ENCODE data around the gene IGHMBP2.
A peak's percentile ranks its signal among the peaks of the same experiment; 100 is the strongest.

The IGHMBP2 gene

DNA sequence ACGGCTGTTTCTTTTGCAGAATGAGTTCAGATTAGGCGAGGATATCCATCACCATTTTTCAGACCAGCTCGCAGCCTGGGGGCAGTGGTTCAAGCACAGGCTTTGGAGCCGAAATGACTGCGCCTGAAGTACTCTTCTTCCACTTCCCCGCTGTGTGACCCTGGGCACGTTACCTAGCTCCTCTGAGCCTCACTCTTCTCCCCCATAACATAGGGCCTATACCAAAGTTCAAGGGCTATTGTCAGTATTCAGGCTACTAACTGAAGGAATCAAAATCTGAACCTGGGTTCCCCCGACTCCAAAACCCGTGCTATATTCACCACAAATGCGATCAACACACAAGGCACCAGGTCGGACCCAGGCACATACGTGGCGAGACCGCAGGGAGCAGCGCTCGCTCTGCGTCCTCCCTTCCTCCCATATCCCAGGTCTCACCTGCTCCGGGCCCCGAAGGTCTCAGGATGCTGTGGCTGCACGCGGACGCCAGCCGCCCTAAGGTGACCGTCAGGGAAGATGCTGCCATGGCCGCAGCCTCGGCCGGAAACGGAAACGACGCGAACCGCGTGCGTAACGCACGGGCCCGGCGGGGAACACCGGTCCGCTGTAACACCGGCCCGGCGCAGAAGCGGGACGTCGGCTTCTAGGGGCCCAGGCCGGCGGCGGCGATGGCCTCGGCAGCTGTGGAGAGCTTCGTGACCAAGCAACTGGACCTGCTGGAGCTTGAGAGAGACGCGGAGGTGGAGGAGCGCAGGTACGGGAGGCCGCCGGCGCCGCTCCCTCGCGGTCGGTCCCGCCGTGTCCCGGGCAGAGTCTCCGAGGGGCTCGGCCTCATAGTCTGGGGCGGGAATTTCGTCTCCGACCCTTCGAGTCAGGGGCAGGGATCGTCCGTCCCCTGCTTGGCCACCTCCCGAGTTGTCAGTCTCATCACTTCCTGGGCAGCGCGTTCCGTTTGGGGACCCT, at the start of gene IGHMBP2, which contains the start of gene MRPL21 (continued):
- TF ChIP-seq YY2 (tag by site-specific recombination; IDR thresholded peaks at IDR 0.05): peak; percentile 88
- peak; percentile 62; the same call in 1 of the 2 replicates for TF ChIP-seq ZNF776 (tag by site-specific recombination; IDR thresholded peaks at IDR 0.05; ENCODE audit: borderline replicate concordance)
- no peak for TF ChIP-seq ZNF530 (tag by site-specific recombination; IDR thresholded peaks at IDR 0.05; ENCODE audit: low read depth)
- no peak for TF ChIP-seq ZNF549 (tag by site-specific recombination; IDR thresholded peaks at IDR 0.05)
- TF ChIP-seq, protein P1, sequence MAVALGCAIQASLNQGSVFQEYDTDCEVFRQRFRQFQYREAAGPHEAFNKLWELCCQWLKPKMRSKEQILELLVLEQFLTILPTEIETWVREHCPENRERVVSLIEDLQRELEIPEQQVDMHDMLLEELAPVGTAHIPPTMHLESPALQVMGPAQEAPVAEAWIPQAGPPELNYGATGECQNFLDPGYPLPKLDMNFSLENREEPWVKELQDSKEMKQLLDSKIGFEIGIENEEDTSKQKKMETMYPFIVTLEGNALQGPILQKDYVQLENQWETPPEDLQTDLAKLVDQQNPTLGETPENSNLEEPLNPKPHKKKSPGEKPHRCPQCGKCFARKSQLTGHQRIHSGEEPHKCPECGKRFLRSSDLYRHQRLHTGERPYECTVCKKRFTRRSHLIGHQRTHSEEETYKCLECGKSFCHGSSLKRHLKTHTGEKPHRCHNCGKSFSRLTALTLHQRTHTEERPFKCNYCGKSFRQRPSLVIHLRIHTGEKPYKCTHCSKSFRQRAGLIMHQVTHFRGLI (tag by site-specific recombination; IDR thresholded peaks at IDR 0.05): no peak
- TF ChIP-seq ZNF16 (tag by site-specific recombination; IDR thresholded peaks at IDR 0.05; ENCODE audit: low read depth): no peak
- TF ChIP-seq ZNF792 (tag by site-specific recombination; IDR thresholded peaks at IDR 0.05): peak; percentile 80; the same call in 1 of the 2 replicates
- no peak for TF ChIP-seq ZNF558 (tag by site-specific recombination; IDR thresholded peaks at IDR 0.05)
- TF ChIP-seq ZNF202 (tag by site-specific recombination; IDR thresholded peaks at IDR 0.05; ENCODE audit: borderline replicate concordance): no peak
- TF ChIP-seq ZNF391 (tag by site-specific recombination; IDR thresholded peaks at IDR 0.05; ENCODE audit: borderline replicate concordance, low read depth): peak; percentile 79
- no peak for TF ChIP-seq SETDB1 (IDR thresholded peaks at IDR 0.05; ENCODE audit: insufficient read length, low read length)
- TF ChIP-seq ZNF214 (tag by site-specific recombination; IDR thresholded peaks at IDR 0.05; ENCODE audit: borderline replicate concordance): no peak
- no peak for TF ChIP-seq ZNF48 (tag by site-specific recombination; IDR thresholded peaks at IDR 0.05)
- TF ChIP-seq EGR2 (tag by site-specific recombination; IDR thresholded peaks at IDR 0.05; ENCODE audit: low read depth): no peak
- no peak for TF ChIP-seq ZNF292 (tag by site-specific recombination; IDR thresholded peaks at IDR 0.05; ENCODE audit: borderline replicate concordance, low read depth)
- TF ChIP-seq ZNF555 (tag by site-specific recombination; conservative IDR thresholded peaks at IDR 0.05): no peak
- TF ChIP-seq ZNF837 (tag by site-specific recombination; IDR thresholded peaks at IDR 0.05): no peak
- TF ChIP-seq ZNF37A (tag by site-specific recombination; IDR thresholded peaks at IDR 0.05): no peak
- TF ChIP-seq, protein P2, sequence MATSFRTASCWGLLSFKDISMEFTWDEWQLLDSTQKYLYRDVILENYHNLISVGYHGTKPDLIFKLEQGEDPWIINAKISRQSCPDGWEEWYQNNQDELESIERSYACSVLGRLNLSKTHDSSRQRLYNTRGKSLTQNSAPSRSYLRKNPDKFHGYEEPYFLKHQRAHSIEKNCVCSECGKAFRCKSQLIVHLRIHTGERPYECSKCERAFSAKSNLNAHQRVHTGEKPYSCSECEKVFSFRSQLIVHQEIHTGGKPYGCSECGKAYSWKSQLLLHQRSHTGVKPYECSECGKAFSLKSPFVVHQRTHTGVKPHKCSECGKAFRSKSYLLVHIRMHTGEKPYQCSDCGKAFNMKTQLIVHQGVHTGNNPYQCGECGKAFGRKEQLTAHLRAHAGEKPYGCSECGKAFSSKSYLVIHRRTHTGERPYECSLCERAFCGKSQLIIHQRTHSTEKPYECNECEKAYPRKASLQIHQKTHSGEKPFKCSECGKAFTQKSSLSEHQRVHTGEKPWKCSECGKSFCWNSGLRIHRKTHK (tag by site-specific recombination; IDR thresholded peaks at IDR 0.05): no peak
- no peak for TF ChIP-seq ZNF658 (tag by site-specific recombination; IDR thresholded peaks at IDR 0.05)
- TF ChIP-seq ZNF433 (tag by site-specific recombination; IDR thresholded peaks at IDR 0.05; ENCODE audit: low read depth): no peak
- TF ChIP-seq SCRT2 (tag by site-specific recombination; IDR thresholded peaks at IDR 0.05): peak; percentile 48
- TF ChIP-seq ZNF692 (tag by site-specific recombination; IDR thresholded peaks at IDR 0.05): peak; percentile 87
- TF ChIP-seq, protein P3, sequence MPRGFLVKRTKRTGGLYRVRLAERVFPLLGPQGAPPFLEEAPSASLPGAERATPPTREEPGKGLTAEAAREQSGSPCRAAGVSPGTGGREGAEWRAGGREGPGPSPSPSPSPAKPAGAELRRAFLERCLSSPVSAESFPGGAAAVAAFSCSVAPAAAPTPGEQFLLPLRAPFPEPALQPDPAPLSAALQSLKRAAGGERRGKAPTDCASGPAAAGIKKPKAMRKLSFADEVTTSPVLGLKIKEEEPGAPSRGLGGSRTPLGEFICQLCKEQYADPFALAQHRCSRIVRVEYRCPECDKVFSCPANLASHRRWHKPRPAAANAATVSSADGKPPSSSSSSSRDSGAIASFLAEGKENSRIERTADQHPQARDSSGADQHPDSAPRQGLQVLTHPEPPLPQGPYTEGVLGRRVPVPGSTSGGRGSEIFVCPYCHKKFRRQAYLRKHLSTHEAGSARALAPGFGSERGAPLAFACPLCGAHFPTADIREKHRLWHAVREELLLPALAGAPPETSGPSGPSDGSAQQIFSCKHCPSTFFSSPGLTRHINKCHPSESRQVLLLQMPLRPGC (tag by site-specific recombination; IDR thresholded peaks at IDR 0.05): peak; percentile 50; the same call in 1 of the 2 replicates
- TF ChIP-seq ZNF366 (tag by site-specific recombination; conservative IDR thresholded peaks at IDR 0.05): no peak
- peak; percentile 99 for TF ChIP-seq ZBTB48 (tag by site-specific recombination; IDR thresholded peaks at IDR 0.05)
- no peak for TF ChIP-seq ZNF521 (tag by site-specific recombination; IDR thresholded peaks at IDR 0.05)
- peak; percentile 75 for TF ChIP-seq ZNF394 (tag by site-specific recombination; IDR thresholded peaks at IDR 0.05; ENCODE audit: borderline replicate concordance)
- no peak for TF ChIP-seq ZNF398 (tag by site-specific recombination; IDR thresholded peaks at IDR 0.05)
